HEK293T (cell line): ENCODE data around the gene ACTN4.

Experiments
- ARNT ChIP-seq: fragments of 450-650 bp; IDR thresholded peaks from 2 replicates; pipeline ENCODE4 v1.6.1; 2017; ENCODE audit warnings: mild to moderate bottlenecking
- BHLHE40 ChIP-seq: fragments of 450-650 bp; IDR thresholded peaks from 2 replicates; pipeline ENCODE4 v1.6.1; 2016; ENCODE audit warnings: mild to moderate bottlenecking, moderate library complexity, borderline replicate concordance
- CTBP1 ChIP-seq: fragments of 450-650 bp; IDR thresholded peaks from 2 replicates; pipeline ENCODE4 v1.6.1; 2016; ENCODE audit warnings: borderline replicate concordance
- ELF4 ChIP-seq: fragments of 450-650 bp; IDR thresholded peaks from 2 replicates; pipeline ENCODE4 v1.6.1; 2017; ENCODE audit warnings: antibody characterized with exemption
- FOXA1 ChIP-seq: fragments of 450-650 bp; IDR thresholded peaks from 2 replicates; pipeline ENCODE4 v1.6.1; 2016; ENCODE audit warnings: mild to moderate bottlenecking
- FOXK2 ChIP-seq: fragments of 450-650 bp; IDR thresholded peaks from 2 replicates; pipeline ENCODE4 v1.6.1; 2016; ENCODE audit warnings: mild to moderate bottlenecking
- FOXM1 ChIP-seq: fragments of 450-650 bp; IDR thresholded peaks from 2 replicates; pipeline ENCODE4 v1.6.1; 2017; ENCODE audit warnings: mild to moderate bottlenecking, borderline replicate concordance
- HDGF ChIP-seq: fragments of 450-650 bp; IDR thresholded peaks from 2 replicates; pipeline ENCODE4 v1.6.1; 2017; ENCODE audit warnings: antibody characterized with exemption, borderline replicate concordance
- LEF1 ChIP-seq: fragments of 450-650 bp; IDR thresholded peaks from 2 replicates; pipeline ENCODE4 v1.6.1; 2017; ENCODE audit warnings: mild to moderate bottlenecking, borderline replicate concordance
- NFRKB ChIP-seq: fragments of 450-650 bp; IDR thresholded peaks from 2 replicates; pipeline ENCODE4 v1.6.1; 2016; ENCODE audit warnings: mild to moderate bottlenecking, moderate library complexity
- PKNOX1 ChIP-seq: fragments of 450-650 bp; IDR thresholded peaks from 2 replicates; pipeline ENCODE4 v1.6.1; 2016
- SP1 ChIP-seq: fragments of 450-650 bp; IDR thresholded peaks from 2 replicates; pipeline ENCODE4 v1.6.1; 2017
- SUZ12 ChIP-seq: fragments of 450-650 bp; IDR thresholded peaks from 2 replicates; pipeline ENCODE4 v1.6.1; 2016; ENCODE audit warnings: mild to moderate bottlenecking
- TARDBP ChIP-seq: fragments of 450-650 bp; IDR thresholded peaks from 2 replicates; pipeline ENCODE4 v1.6.1; 2016

- TF ChIP-seq ARNT (no peak), PKNOX1 (no peak), BHLHE40 (no peak), SP1 (no peak), ELF4 (no peak), FOXM1 (no peak), HDGF (no peak), TARDBP (no peak), SUZ12 (no peak), NFRKB (no peak), FOXA1 (no peak), CTBP1 (no peak), LEF1 (no peak), FOXK2 (no peak)
Observed at GRCh38 chr19:38599722-38600121, 47.7 kb upstream of the ACTN4 start.
